H9 (cell line): ENCODE measurements around the gene TEF. TPM values are rescaled to one million over a fixed set of nuclear protein-coding genes. Genes with fewer than 3 reads are reported as not detected.

Experiments
- DNase-seq: peaks from one replicate; pipeline ENCODE4 v3.0.0-alpha.2; 2017
- H2AFZ ChIP-seq: one replicate; pipeline ENCODE4 v1.6.1; 2013; ENCODE audit warnings: mild to moderate bottlenecking, low read length, control low read depth, moderate library complexity
- H2AK5ac ChIP-seq: 2 replicates; pipeline ENCODE4 v1.6.1; 2013; ENCODE audit warnings: low read length, control low read depth, mixed read lengths; ENCODE audit not compliant: insufficient read length
- H2BK120ac ChIP-seq: one replicate; pipeline ENCODE4 v1.6.1; 2013; ENCODE audit warnings: low read depth, mild to moderate bottlenecking, low read length, control low read depth, inconsistent platforms; ENCODE audit not compliant: poor library complexity, severe bottlenecking
- H2BK12ac ChIP-seq: 2 replicates; pipeline ENCODE4 v1.6.1; 2013; ENCODE audit warnings: low read length, control low read depth, mixed read lengths, low read depth; ENCODE audit not compliant: insufficient read length
- H2BK15ac ChIP-seq: 2 replicates; pipeline ENCODE4 v1.6.1; 2013; ENCODE audit warnings: low read depth, low read length, control low read depth
- H2BK20ac ChIP-seq: one replicate; pipeline ENCODE4 v1.6.1; 2013; ENCODE audit warnings: low read depth, mild to moderate bottlenecking, low read length, control low read depth, inconsistent platforms; ENCODE audit not compliant: poor library complexity, severe bottlenecking
- H2BK5ac ChIP-seq: 2 replicates; pipeline ENCODE4 v1.6.1; 2013; ENCODE audit warnings: low read length, control low read depth, mixed read lengths; ENCODE audit not compliant: insufficient read length
- H3K14ac ChIP-seq: 2 replicates; pipeline ENCODE4 v1.6.1; 2013; ENCODE audit warnings: low read length, control low read depth; ENCODE audit not compliant: insufficient read depth
- H3K18ac ChIP-seq: 2 replicates; pipeline ENCODE4 v1.6.1; 2013; ENCODE audit warnings: low read depth, mild to moderate bottlenecking, mixed read lengths, low read length, control low read depth; ENCODE audit not compliant: insufficient read length
- H3K23ac ChIP-seq: 2 replicates; pipeline ENCODE4 v1.6.1; 2013; ENCODE audit warnings: low read length, control low read depth, mixed read lengths, low read depth; ENCODE audit not compliant: insufficient read length
- H3K23me2 ChIP-seq: 2 replicates; pipeline ENCODE4 v1.6.1; 2013; ENCODE audit warnings: low read depth, mild to moderate bottlenecking, mixed read lengths, low read length, control low read depth; ENCODE audit not compliant: insufficient read length, poor library complexity, severe bottlenecking
- H3K27ac ChIP-seq: 2 replicates; pipeline ENCODE4 v1.5.1; 2013; ENCODE audit warnings: low read length, control low read depth, mixed read lengths, low read depth; ENCODE audit not compliant: insufficient read length
- H3K27me3 ChIP-seq: 2 replicates; pipeline ENCODE4 v1.6.1; 2013; ENCODE audit warnings: low read length, control low read depth, inconsistent platforms; ENCODE audit not compliant: insufficient read depth
- H3K4ac ChIP-seq: 2 replicates; pipeline ENCODE4 v1.6.1; 2013; ENCODE audit warnings: low read depth, mild to moderate bottlenecking, control low read depth, inconsistent platforms, low read length, moderate library complexity
- H3K4me1 ChIP-seq: 2 replicates; pipeline ENCODE4 v1.6.1; 2013; ENCODE audit warnings: low read length, control low read depth, inconsistent platforms; ENCODE audit not compliant: insufficient read depth
- H3K4me2 ChIP-seq: 2 replicates; pipeline ENCODE4 v1.6.1; 2013; ENCODE audit warnings: low read length, control low read depth, mixed read lengths; ENCODE audit not compliant: insufficient read length, insufficient read depth
- H3K56ac ChIP-seq: 2 replicates; pipeline ENCODE4 v1.6.1; 2013; ENCODE audit warnings: low read depth, mild to moderate bottlenecking, mixed read lengths, low read length, control low read depth; ENCODE audit not compliant: insufficient read length
- H3K79me1 ChIP-seq: 2 replicates; pipeline ENCODE4 v1.6.1; 2013; ENCODE audit warnings: low read depth, mild to moderate bottlenecking, moderate library complexity, low read length, control low read depth, inconsistent platforms; ENCODE audit not compliant: insufficient read depth, poor library complexity, severe bottlenecking
- H3K79me2 ChIP-seq: 2 replicates; pipeline ENCODE4 v1.6.1; 2013; ENCODE audit warnings: low read length, control low read depth, inconsistent platforms; ENCODE audit not compliant: insufficient read depth
- H3K9ac ChIP-seq: 2 replicates; pipeline ENCODE4 v1.6.1; 2013; ENCODE audit warnings: low read length, control low read depth, mixed read lengths; ENCODE audit not compliant: insufficient read length; ENCODE audit errors: extremely low read depth
- H3K9me3 ChIP-seq: one replicate; pipeline ENCODE4 v1.6.1; 2013; ENCODE audit warnings: low read depth, low read length, inconsistent platforms; ENCODE audit not compliant: control insufficient read depth
- H3T11ph ChIP-seq: one replicate; pipeline ENCODE4 v1.6.1; 2013; ENCODE audit warnings: mild to moderate bottlenecking, low read length, control low read depth, inconsistent platforms
- H4K20me1 ChIP-seq: one replicate; pipeline ENCODE4 v1.6.1; 2013; ENCODE audit not compliant: control insufficient read depth, insufficient read length, insufficient read depth
- H4K5ac ChIP-seq: 2 replicates; pipeline ENCODE4 v1.6.1; 2013; ENCODE audit warnings: low read depth, mild to moderate bottlenecking, mixed read lengths, low read length, control low read depth; ENCODE audit not compliant: insufficient read length
- H4K8ac ChIP-seq: replicated peaks from 2 replicates; pipeline ENCODE4 v1.6.1; 2013; ENCODE audit warnings: low read length, control low read depth, mixed read lengths, low read depth; ENCODE audit not compliant: insufficient read length
- H4K91ac ChIP-seq: 2 replicates; pipeline ENCODE4 v1.6.1; 2013; ENCODE audit warnings: low read depth, mild to moderate bottlenecking, moderate library complexity, mixed read lengths, low read length, control low read depth; ENCODE audit not compliant: insufficient read length
- H3K27ac Mint-ChIP-seq, 3 experiments: 2 replicates in 2 of 3; 3 replicates in 1 of 3; pipeline ENCODE4 v1.8.0; 2020 to 2021; ENCODE audit warnings: mixed read lengths in 3 of 3, mild to moderate bottlenecking in 1 of 3, moderate library complexity in 1 of 3
- H3K27me3 Mint-ChIP-seq: 2 replicates; pipeline ENCODE4 v1.8.0; 2021; ENCODE audit warnings: low read depth, mild to moderate bottlenecking, moderate library complexity, mixed read lengths
- H3K36me3 Mint-ChIP-seq, 3 experiments: 2 replicates in 2 of 3; 3 replicates in 1 of 3; pipeline ENCODE4 v1.8.0; 2020 to 2021; ENCODE audit warnings: low read depth in 3 of 3, mixed read lengths in 3 of 3; ENCODE audit not compliant: insufficient read depth in 1 of 3
- H3K4me1 Mint-ChIP-seq, 2 experiments: 2 replicates each; pipeline ENCODE4 v1.8.0; 2020; ENCODE audit warnings: mixed read lengths in 2 of 2
- H3K4me3 Mint-ChIP-seq, 2 experiments: 2 replicates in 1 of 2; 3 replicates in 1 of 2; pipeline ENCODE4 v1.8.0; 2020 to 2021; ENCODE audit warnings: mild to moderate bottlenecking in 2 of 2, mixed read lengths in 2 of 2, moderate library complexity in 1 of 2
- H3K9me3 Mint-ChIP-seq, 2 experiments: 2 replicates in 1 of 2; 3 replicates in 1 of 2; pipeline ENCODE4 v1.8.0; 2020; ENCODE audit warnings: mild to moderate bottlenecking in 2 of 2, mixed read lengths in 2 of 2, moderate library complexity in 1 of 2
- CTCF ChIP-seq: fragments of 200-600 bp; sonication (generic); conservative IDR thresholded peaks from 3 replicates; pipeline ENCODE4 v1.8.0; 2021; ENCODE audit warnings: antibody characterized with exemption, mild to moderate bottlenecking
- WGBS: extraction: QIAGEN DNeasy Blood & Tissue Kit; methylation state at CpG from one replicate; pipeline ENCODE4 v1.1.7; 2013; ENCODE audit warnings: missing lambda C conversion rate, low lambda C conversion rate, mixed read lengths; ENCODE audit not compliant: insufficient read length; ENCODE audit errors: extremely low coverage; 5-methylcytosine and 5-hydroxymethylcytosine counted together
- total RNA-seq: library from RNA; stranded (reverse); gene quantifications from 2 replicates; pipeline ENCODE4 v1.2.1, GENCODE V29; 2021

Gene TEF
- total RNA-seq, 1 experiment from 2014 or later = 17.9 TPM

GRCh38 chr22:41366323-41367029 is 15.3 kb upstream of the TEF start:
- Histone ChIP-seq H3K56ac (no peak overlapping the region), H3K27ac (no peak overlapping the region), H3K4ac (no peak overlapping the region), H4K5ac (no peak overlapping the region), H3K79me1 (no peaks in the 10 kb centered on the region), H3K23ac (no peak overlapping the region), H3K18ac (no peak overlapping the region), H4K8ac (no peak overlapping the region), H3K79me2 (no peaks in the 10 kb centered on the region), H3K9me3 (no peaks in the 10 kb centered on the region), H4K91ac (no peak overlapping the region), H2BK120ac (no peak overlapping the region), H2AFZ (no peak overlapping the region), H3K4me1 (peaks cover 3% of the 10 kb centered on the region; the same call in 1 of the 2 replicates), H2BK15ac (no peak overlapping the region), H3T11ph (no peak overlapping the region), H3K23me2 (no peaks in the 10 kb centered on the region), H2BK20ac (no peak overlapping the region), H3K4me2 (no peak overlapping the region), H4K20me1 (no peaks in the 10 kb centered on the region), H2AK5ac (no peak overlapping the region), H3K14ac (no peak overlapping the region; the same call in 1 of the 2 replicates), H3K9ac (no peak overlapping the region), H3K27me3 (no peaks in the 10 kb centered on the region), H2BK12ac (no peak overlapping the region), H2BK5ac (no peak overlapping the region)
- Mint-ChIP-seq H3K4me1 (peaks cover 16 to 26% of the 10 kb centered on the region in 2 experiments), H3K36me3 (peaks cover 0 to under 1% (median 0%) of the 10 kb centered on the region in 3 experiments; a peak in 1 of 7 replicates), H3K27ac (peak overlapping the region in 1 of 3 experiments; percentile 73; a peak in 1 of 7 replicates), H3K9me3 (no peaks in the 10 kb centered on the region), H3K4me3 (no peak overlapping the region), H3K27me3 (peaks cover 9% of the 10 kb centered on the region; the same call in 1 of the 2 replicates)
- WGBS = no CpG with 5 or more reads among the region's 17 CpGs
- TF ChIP-seq CTCF = no peak
- DNase-seq = no peak
